ENCODE results near the gene TNS3. TPM values are rescaled to one million over a fixed set of nuclear protein-coding genes. Genes with fewer than 3 reads are reported as not detected.

The TNS3 gene
- total and polyA plus RNA-seq, 9 of the 15 experiments (the other 6 are each of a cell fraction or from before 2014, with no cell fraction given) = 0.20 TPM; not detected in 8

DNA sequence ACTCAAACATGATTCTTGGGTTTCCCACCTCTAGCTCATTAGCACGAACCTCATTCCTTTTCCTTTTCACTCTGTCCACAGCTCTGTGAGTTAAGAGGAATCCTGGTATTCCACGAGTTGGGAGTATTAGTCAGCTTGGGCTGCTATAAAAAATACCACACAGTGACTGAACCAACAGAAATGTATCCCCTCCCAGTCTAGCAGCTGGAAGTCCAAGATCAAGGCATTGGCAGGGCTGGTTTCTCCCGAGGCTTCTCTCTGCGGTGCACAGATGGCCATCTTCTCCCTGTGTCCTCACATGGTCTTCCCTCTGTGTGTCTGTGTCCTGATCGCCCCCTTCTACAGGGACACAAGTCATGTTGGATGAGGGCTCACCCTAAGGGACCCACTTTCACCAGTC lies 261.6 kb downstream of the TNS3 start (continued):
- TF ChIP-seq, protein P1, sequence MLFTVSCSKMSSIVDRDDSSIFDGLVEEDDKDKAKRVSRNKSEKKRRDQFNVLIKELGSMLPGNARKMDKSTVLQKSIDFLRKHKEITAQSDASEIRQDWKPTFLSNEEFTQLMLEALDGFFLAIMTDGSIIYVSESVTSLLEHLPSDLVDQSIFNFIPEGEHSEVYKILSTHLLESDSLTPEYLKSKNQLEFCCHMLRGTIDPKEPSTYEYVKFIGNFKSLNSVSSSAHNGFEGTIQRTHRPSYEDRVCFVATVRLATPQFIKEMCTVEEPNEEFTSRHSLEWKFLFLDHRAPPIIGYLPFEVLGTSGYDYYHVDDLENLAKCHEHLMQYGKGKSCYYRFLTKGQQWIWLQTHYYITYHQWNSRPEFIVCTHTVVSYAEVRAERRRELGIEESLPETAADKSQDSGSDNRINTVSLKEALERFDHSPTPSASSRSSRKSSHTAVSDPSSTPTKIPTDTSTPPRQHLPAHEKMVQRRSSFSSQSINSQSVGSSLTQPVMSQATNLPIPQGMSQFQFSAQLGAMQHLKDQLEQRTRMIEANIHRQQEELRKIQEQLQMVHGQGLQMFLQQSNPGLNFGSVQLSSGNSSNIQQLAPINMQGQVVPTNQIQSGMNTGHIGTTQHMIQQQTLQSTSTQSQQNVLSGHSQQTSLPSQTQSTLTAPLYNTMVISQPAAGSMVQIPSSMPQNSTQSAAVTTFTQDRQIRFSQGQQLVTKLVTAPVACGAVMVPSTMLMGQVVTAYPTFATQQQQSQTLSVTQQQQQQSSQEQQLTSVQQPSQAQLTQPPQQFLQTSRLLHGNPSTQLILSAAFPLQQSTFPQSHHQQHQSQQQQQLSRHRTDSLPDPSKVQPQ (CRISPR knock-in tag; IDR thresholded peaks at IDR 0.05; ENCODE audit: borderline replicate concordance) = no peak
- TF ChIP-seq NFE2L1 (tag; IDR thresholded peaks at IDR 0.05; ENCODE audit: borderline replicate concordance, low read depth) (no peak), ZBTB17 (CRISPR knock-in tag; IDR thresholded peaks at IDR 0.05) (no peak)
- TF ChIP-seq, protein P2, sequence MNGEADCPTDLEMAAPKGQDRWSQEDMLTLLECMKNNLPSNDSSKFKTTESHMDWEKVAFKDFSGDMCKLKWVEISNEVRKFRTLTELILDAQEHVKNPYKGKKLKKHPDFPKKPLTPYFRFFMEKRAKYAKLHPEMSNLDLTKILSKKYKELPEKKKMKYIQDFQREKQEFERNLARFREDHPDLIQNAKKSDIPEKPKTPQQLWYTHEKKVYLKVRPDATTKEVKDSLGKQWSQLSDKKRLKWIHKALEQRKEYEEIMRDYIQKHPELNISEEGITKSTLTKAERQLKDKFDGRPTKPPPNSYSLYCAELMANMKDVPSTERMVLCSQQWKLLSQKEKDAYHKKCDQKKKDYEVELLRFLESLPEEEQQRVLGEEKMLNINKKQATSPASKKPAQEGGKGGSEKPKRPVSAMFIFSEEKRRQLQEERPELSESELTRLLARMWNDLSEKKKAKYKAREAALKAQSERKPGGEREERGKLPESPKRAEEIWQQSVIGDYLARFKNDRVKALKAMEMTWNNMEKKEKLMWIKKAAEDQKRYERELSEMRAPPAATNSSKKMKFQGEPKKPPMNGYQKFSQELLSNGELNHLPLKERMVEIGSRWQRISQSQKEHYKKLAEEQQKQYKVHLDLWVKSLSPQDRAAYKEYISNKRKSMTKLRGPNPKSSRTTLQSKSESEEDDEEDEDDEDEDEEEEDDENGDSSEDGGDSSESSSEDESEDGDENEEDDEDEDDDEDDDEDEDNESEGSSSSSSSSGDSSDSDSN (IDR thresholded peaks at IDR 0.05; ENCODE audit: borderline replicate concordance in 1 of 2, low read depth in 2 of 2, low read length in 2 of 2) = no peak
